H9 (cell line): Measurements from ENCODE around the gene HFE. TPM values are rescaled to one million over a fixed set of nuclear protein-coding genes. Genes with fewer than 3 reads are reported as not detected.

Experiments used
- DNase-seq: peaks from one replicate; pipeline ENCODE4 v3.0.0-alpha.2; 2017
- H2AFZ ChIP-seq: one replicate; pipeline ENCODE4 v1.6.1; 2013; ENCODE audit warnings: mild to moderate bottlenecking, low read length, control low read depth, moderate library complexity
- H2AK5ac ChIP-seq: 2 replicates; pipeline ENCODE4 v1.6.1; 2013; ENCODE audit warnings: low read length, control low read depth, mixed read lengths; ENCODE audit not compliant: insufficient read length
- H2BK120ac ChIP-seq: one replicate; pipeline ENCODE4 v1.6.1; 2013; ENCODE audit warnings: low read depth, mild to moderate bottlenecking, low read length, control low read depth, inconsistent platforms; ENCODE audit not compliant: poor library complexity, severe bottlenecking
- H2BK12ac ChIP-seq: 2 replicates; pipeline ENCODE4 v1.6.1; 2013; ENCODE audit warnings: low read length, control low read depth, mixed read lengths, low read depth; ENCODE audit not compliant: insufficient read length
- H2BK15ac ChIP-seq: 2 replicates; pipeline ENCODE4 v1.6.1; 2013; ENCODE audit warnings: low read depth, low read length, control low read depth
- H2BK20ac ChIP-seq: one replicate; pipeline ENCODE4 v1.6.1; 2013; ENCODE audit warnings: low read depth, mild to moderate bottlenecking, low read length, control low read depth, inconsistent platforms; ENCODE audit not compliant: poor library complexity, severe bottlenecking
- H2BK5ac ChIP-seq: 2 replicates; pipeline ENCODE4 v1.6.1; 2013; ENCODE audit warnings: low read length, control low read depth, mixed read lengths; ENCODE audit not compliant: insufficient read length
- H3K14ac ChIP-seq: 2 replicates; pipeline ENCODE4 v1.6.1; 2013; ENCODE audit warnings: low read length, control low read depth; ENCODE audit not compliant: insufficient read depth
- H3K18ac ChIP-seq: 2 replicates; pipeline ENCODE4 v1.6.1; 2013; ENCODE audit warnings: low read depth, mild to moderate bottlenecking, mixed read lengths, low read length, control low read depth; ENCODE audit not compliant: insufficient read length
- H3K23ac ChIP-seq: 2 replicates; pipeline ENCODE4 v1.6.1; 2013; ENCODE audit warnings: low read length, control low read depth, mixed read lengths, low read depth; ENCODE audit not compliant: insufficient read length
- H3K23me2 ChIP-seq: 2 replicates; pipeline ENCODE4 v1.6.1; 2013; ENCODE audit warnings: low read depth, mild to moderate bottlenecking, mixed read lengths, low read length, control low read depth; ENCODE audit not compliant: insufficient read length, poor library complexity, severe bottlenecking
- H3K27ac ChIP-seq: 2 replicates; pipeline ENCODE4 v1.5.1; 2013; ENCODE audit warnings: low read length, control low read depth, mixed read lengths, low read depth; ENCODE audit not compliant: insufficient read length
- H3K27me3 ChIP-seq: 2 replicates; pipeline ENCODE4 v1.6.1; 2013; ENCODE audit warnings: low read length, control low read depth, inconsistent platforms; ENCODE audit not compliant: insufficient read depth
- H3K4ac ChIP-seq: 2 replicates; pipeline ENCODE4 v1.6.1; 2013; ENCODE audit warnings: low read depth, mild to moderate bottlenecking, control low read depth, inconsistent platforms, low read length, moderate library complexity
- H3K4me1 ChIP-seq: 2 replicates; pipeline ENCODE4 v1.6.1; 2013; ENCODE audit warnings: low read length, control low read depth, inconsistent platforms; ENCODE audit not compliant: insufficient read depth
- H3K4me2 ChIP-seq: 2 replicates; pipeline ENCODE4 v1.6.1; 2013; ENCODE audit warnings: low read length, control low read depth, mixed read lengths; ENCODE audit not compliant: insufficient read length, insufficient read depth
- H3K56ac ChIP-seq: 2 replicates; pipeline ENCODE4 v1.6.1; 2013; ENCODE audit warnings: low read depth, mild to moderate bottlenecking, mixed read lengths, low read length, control low read depth; ENCODE audit not compliant: insufficient read length
- H3K79me1 ChIP-seq: 2 replicates; pipeline ENCODE4 v1.6.1; 2013; ENCODE audit warnings: low read depth, mild to moderate bottlenecking, moderate library complexity, low read length, control low read depth, inconsistent platforms; ENCODE audit not compliant: insufficient read depth, poor library complexity, severe bottlenecking
- H3K79me2 ChIP-seq: 2 replicates; pipeline ENCODE4 v1.6.1; 2013; ENCODE audit warnings: low read length, control low read depth, inconsistent platforms; ENCODE audit not compliant: insufficient read depth
- H3K9ac ChIP-seq: 2 replicates; pipeline ENCODE4 v1.6.1; 2013; ENCODE audit warnings: low read length, control low read depth, mixed read lengths; ENCODE audit not compliant: insufficient read length; ENCODE audit errors: extremely low read depth
- H3K9me3 ChIP-seq: one replicate; pipeline ENCODE4 v1.6.1; 2013; ENCODE audit warnings: low read depth, low read length, inconsistent platforms; ENCODE audit not compliant: control insufficient read depth
- H3T11ph ChIP-seq: one replicate; pipeline ENCODE4 v1.6.1; 2013; ENCODE audit warnings: mild to moderate bottlenecking, low read length, control low read depth, inconsistent platforms
- H4K20me1 ChIP-seq: one replicate; pipeline ENCODE4 v1.6.1; 2013; ENCODE audit not compliant: control insufficient read depth, insufficient read length, insufficient read depth
- H4K5ac ChIP-seq: 2 replicates; pipeline ENCODE4 v1.6.1; 2013; ENCODE audit warnings: low read depth, mild to moderate bottlenecking, mixed read lengths, low read length, control low read depth; ENCODE audit not compliant: insufficient read length
- H4K8ac ChIP-seq: replicated peaks from 2 replicates; pipeline ENCODE4 v1.6.1; 2013; ENCODE audit warnings: low read length, control low read depth, mixed read lengths, low read depth; ENCODE audit not compliant: insufficient read length
- H4K91ac ChIP-seq: 2 replicates; pipeline ENCODE4 v1.6.1; 2013; ENCODE audit warnings: low read depth, mild to moderate bottlenecking, moderate library complexity, mixed read lengths, low read length, control low read depth; ENCODE audit not compliant: insufficient read length
- H3K27ac Mint-ChIP-seq, 3 experiments: 2 replicates in 2 of 3; 3 replicates in 1 of 3; pipeline ENCODE4 v1.8.0; 2020 to 2021; ENCODE audit warnings: mixed read lengths in 3 of 3, mild to moderate bottlenecking in 1 of 3, moderate library complexity in 1 of 3
- H3K27me3 Mint-ChIP-seq: 2 replicates; pipeline ENCODE4 v1.8.0; 2021; ENCODE audit warnings: low read depth, mild to moderate bottlenecking, moderate library complexity, mixed read lengths
- H3K36me3 Mint-ChIP-seq, 3 experiments: 2 replicates in 2 of 3; 3 replicates in 1 of 3; pipeline ENCODE4 v1.8.0; 2020 to 2021; ENCODE audit warnings: low read depth in 3 of 3, mixed read lengths in 3 of 3; ENCODE audit not compliant: insufficient read depth in 1 of 3
- H3K4me1 Mint-ChIP-seq, 2 experiments: 2 replicates each; pipeline ENCODE4 v1.8.0; 2020; ENCODE audit warnings: mixed read lengths in 2 of 2
- H3K4me3 Mint-ChIP-seq, 2 experiments: 2 replicates in 1 of 2; 3 replicates in 1 of 2; pipeline ENCODE4 v1.8.0; 2020 to 2021; ENCODE audit warnings: mild to moderate bottlenecking in 2 of 2, mixed read lengths in 2 of 2, moderate library complexity in 1 of 2
- H3K9me3 Mint-ChIP-seq, 2 experiments: 2 replicates in 1 of 2; 3 replicates in 1 of 2; pipeline ENCODE4 v1.8.0; 2020; ENCODE audit warnings: mild to moderate bottlenecking in 2 of 2, mixed read lengths in 2 of 2, moderate library complexity in 1 of 2
- WGBS: extraction: QIAGEN DNeasy Blood & Tissue Kit; methylation state at CpG from one replicate; pipeline ENCODE4 v1.1.7; 2013; ENCODE audit warnings: missing lambda C conversion rate, low lambda C conversion rate, mixed read lengths; ENCODE audit not compliant: insufficient read length; ENCODE audit errors: extremely low coverage; 5-methylcytosine and 5-hydroxymethylcytosine counted together
- total RNA-seq: library from RNA; stranded (reverse); gene quantifications from 2 replicates; pipeline ENCODE4 v1.2.1, GENCODE V29; 2021
- TF ChIP-seq, protein P1 (sequence below): fragments of 200-600 bp; sonication (generic); conservative IDR thresholded peaks from 3 replicates; pipeline ENCODE4 v1.8.0; 2021; ENCODE audit warnings: antibody characterized with exemption, mild to moderate bottlenecking

HFE gene
- total RNA-seq, 1 experiment from 2014 or later = 0.98 TPM

DNA sequence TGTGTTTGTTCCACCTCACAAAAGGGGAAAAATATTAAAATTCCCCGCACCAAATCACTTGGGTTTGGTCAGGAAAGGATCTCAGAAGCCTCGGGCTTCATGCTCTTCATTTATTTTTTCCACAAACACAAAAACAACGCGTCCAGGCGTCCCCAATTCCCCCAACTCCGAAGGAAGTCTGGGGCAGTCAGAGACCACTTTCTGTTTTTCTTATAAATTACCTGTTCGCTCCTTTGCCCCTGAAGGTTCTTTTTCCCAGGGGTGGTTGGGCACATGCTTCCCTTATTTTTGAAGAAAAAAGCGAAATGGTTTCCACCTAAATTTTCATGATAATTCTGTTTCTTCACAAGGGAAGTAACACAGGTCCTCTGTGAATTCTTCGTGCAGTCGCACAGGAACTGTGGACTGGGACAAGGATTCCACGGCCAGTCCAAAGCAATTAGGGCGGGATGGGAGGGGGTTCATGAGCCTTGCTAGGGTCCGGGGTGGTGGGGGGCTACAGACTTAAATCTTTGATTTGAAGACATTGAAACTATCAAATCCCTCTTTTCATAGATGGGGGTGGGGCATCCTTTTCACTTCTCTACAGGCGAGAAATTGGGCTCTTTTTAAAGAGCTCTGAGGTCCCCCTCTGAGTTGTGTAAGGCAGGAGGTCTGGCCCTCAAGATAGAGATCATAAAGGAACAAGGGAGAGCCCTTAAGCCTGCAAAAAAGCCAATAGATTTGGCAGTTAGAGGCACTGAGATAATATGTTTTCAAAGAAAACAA is 30.5 kb upstream of the HFE start:
- H3K18ac ChIP-seq = peak overlapping the region; percentile 96
- no peaks in the 10 kb centered on the region; a peak in 1 of 7 replicates for H3K36me3 Mint-ChIP-seq
- H2AFZ ChIP-seq = no peak overlapping the region
- no peaks in the 10 kb centered on the region for H3K79me2 ChIP-seq
- H3K79me1 ChIP-seq = no peaks in the 10 kb centered on the region
- peaks cover 28 to 32% of the 10 kb centered on the region in 2 experiments for H3K4me1 Mint-ChIP-seq
- H4K5ac ChIP-seq = no peak overlapping the region
- no peaks in the 10 kb centered on the region for H3K9me3 Mint-ChIP-seq
- no peak overlapping the region for H2BK15ac ChIP-seq
- TF ChIP-seq, protein P1, sequence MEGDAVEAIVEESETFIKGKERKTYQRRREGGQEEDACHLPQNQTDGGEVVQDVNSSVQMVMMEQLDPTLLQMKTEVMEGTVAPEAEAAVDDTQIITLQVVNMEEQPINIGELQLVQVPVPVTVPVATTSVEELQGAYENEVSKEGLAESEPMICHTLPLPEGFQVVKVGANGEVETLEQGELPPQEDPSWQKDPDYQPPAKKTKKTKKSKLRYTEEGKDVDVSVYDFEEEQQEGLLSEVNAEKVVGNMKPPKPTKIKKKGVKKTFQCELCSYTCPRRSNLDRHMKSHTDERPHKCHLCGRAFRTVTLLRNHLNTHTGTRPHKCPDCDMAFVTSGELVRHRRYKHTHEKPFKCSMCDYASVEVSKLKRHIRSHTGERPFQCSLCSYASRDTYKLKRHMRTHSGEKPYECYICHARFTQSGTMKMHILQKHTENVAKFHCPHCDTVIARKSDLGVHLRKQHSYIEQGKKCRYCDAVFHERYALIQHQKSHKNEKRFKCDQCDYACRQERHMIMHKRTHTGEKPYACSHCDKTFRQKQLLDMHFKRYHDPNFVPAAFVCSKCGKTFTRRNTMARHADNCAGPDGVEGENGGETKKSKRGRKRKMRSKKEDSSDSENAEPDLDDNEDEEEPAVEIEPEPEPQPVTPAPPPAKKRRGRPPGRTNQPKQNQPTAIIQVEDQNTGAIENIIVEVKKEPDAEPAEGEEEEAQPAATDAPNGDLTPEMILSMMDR = no peak
- no peak overlapping the region for H3K23ac ChIP-seq
- no peak for DNase-seq
- peak overlapping the region; percentile 100 for H3T11ph ChIP-seq
- H4K8ac ChIP-seq = no peak overlapping the region
- H2BK5ac ChIP-seq = peak overlapping the region; percentile 51
- H3K4me3 Mint-ChIP-seq = peak overlapping the region; percentile 80 to 99
- H3K9ac ChIP-seq = peak overlapping the region; percentile 98
- H3K4me1 ChIP-seq = no peaks in the 10 kb centered on the region
- H3K27ac ChIP-seq = peak overlapping the region; percentile 82
- no peaks in the 10 kb centered on the region for H3K27me3 ChIP-seq
- peak overlapping the region; percentile 98 for H2BK120ac ChIP-seq
- H4K20me1 ChIP-seq = no peaks in the 10 kb centered on the region
- no peak overlapping the region for H2BK12ac ChIP-seq
- no peak overlapping the region for H4K91ac ChIP-seq
- no peak overlapping the region for H3K56ac ChIP-seq
- no CpG with 5 or more reads among the region's 14 CpGs for WGBS
- H3K9me3 ChIP-seq = no peaks in the 10 kb centered on the region
- peak overlapping the region; percentile 97; the same call in 1 of the 2 replicates for H3K4ac ChIP-seq
- H2BK20ac ChIP-seq = peak overlapping the region; percentile 100
- H3K27ac Mint-ChIP-seq = peak overlapping the region; percentile 97 to 100 (median 98)
- H3K23me2 ChIP-seq = peaks cover 6% of the 10 kb centered on the region
- peak overlapping the region; percentile 98; the same call in 1 of the 2 replicates for H3K14ac ChIP-seq
- H3K4me2 ChIP-seq = peak overlapping the region; percentile 64
- no peak overlapping the region for H2AK5ac ChIP-seq
- no peaks in the 10 kb centered on the region; the same call in 1 of the 2 replicates for H3K27me3 Mint-ChIP-seq
